A673 (cell line): ENCODE data around the gene SMAD4.

Source experiments
- CTCF ChIP-seq: fragments of 300-800, 200-600 bp; sonication (generic); conservative IDR thresholded peaks from 2 replicates; pipeline ENCODE4 v1.5.1; 2017; ENCODE audit warnings: low read depth, mild to moderate bottlenecking, antibody characterized with exemption, low read length, moderate library complexity, mixed read lengths
- EZH2 ChIP-seq: fragments of 200-600 bp; sonication (generic); IDR thresholded peaks from 2 replicates; pipeline ENCODE4 v1.6.1; 2017; ENCODE audit warnings: borderline replicate concordance, low read depth, mild to moderate bottlenecking, mixed read lengths, antibody characterized with exemption, low read length; ENCODE audit not compliant: poor library complexity, severe bottlenecking

- TF ChIP-seq CTCF: no peak
- no peak for TF ChIP-seq EZH2
Observed at GRCh38 chr18:51120809-51121596, 91.0 kb downstream of the SMAD4 start.
